Cardiac muscle cell (in vitro differentiated cells and primary cell): ENCODE data around the gene GLMP. TPM values are rescaled to one million over a fixed set of nuclear protein-coding genes. Genes with fewer than 3 reads are reported as not detected.
A peak's percentile ranks its signal among the peaks of the same experiment; 100 is the strongest.

Source experiments
- DNase-seq, 2 donors: peaks; one replicate each; pipeline versions ENCODE4 v3.0.0 to v3.0.0-alpha.2; 2010 to 2017; ENCODE audit warnings: low read depth in 1 of 2, low spot score in 1 of 2
- H3K27ac ChIP-seq: fragments of 200-600 bp; sonication (generic); 2 replicates; pipeline ENCODE4 v1.5.1; 2016
- H3K27me3 ChIP-seq: fragments of 200-600 bp; sonication (generic); 2 replicates; pipeline ENCODE4 v1.6.0; 2016; ENCODE audit warnings: control low read depth
- H3K36me3 ChIP-seq: fragments of 200-600 bp; sonication (generic); 2 replicates; pipeline ENCODE4 v1.5.1; 2016; ENCODE audit warnings: control low read depth
- H3K4me1 ChIP-seq: fragments of 200-600 bp; sonication (generic); 2 replicates; pipeline ENCODE4 v1.8.1; 2017; ENCODE audit warnings: low read depth, mild to moderate bottlenecking, mixed run types
- H3K4me3 ChIP-seq: fragments of 200-600 bp; sonication (generic); 2 replicates; pipeline ENCODE4 v1.5.1; 2016; ENCODE audit warnings: mild to moderate bottlenecking
- H3K9me3 ChIP-seq: fragments of 200-600 bp; sonication (generic); 2 replicates; pipeline ENCODE4 v1.5.1; 2017; ENCODE audit warnings: low read depth, mild to moderate bottlenecking, control low read depth
- CTCF ChIP-seq: IDR thresholded peaks from 2 replicates; pipeline ENCODE4 v1.5.1; 2012; ENCODE audit warnings: low read depth, mild to moderate bottlenecking, low read length
- polyA plus RNA-seq: library from polyadenylated mRNA; unstranded; fragments of >200 nt; fragmentation: Nextera tagmentation; extraction: Ambion mirVana; gene quantifications from 2 replicates; pipeline ENCODE4 v1.2.1, GENCODE V29; 2016
- total RNA-seq: library from RNA; depleted of rRNA; stranded (reverse); fragments of >200 nt; gene quantifications from 2 replicates; pipeline ENCODE4 v1.2.3, GENCODE V29; 2016

The GLMP gene
- total and polyA plus RNA-seq, 2 experiments from 2014 or later = 49.0 to 54.9 TPM

- peak in 1 of 2 donors; percentile 33 for DNase-seq
- Histone ChIP-seq H3K4me3 (no peak overlapping the region), H3K27me3 (no peaks in the 10 kb centered on the region), H3K4me1 (no peaks in the 10 kb centered on the region), H3K27ac (no peak overlapping the region), H3K36me3 (peaks cover 8% of the 10 kb centered on the region), H3K9me3 (no peaks in the 10 kb centered on the region)
- no peak for TF ChIP-seq CTCF
Measured at GRCh38 chr1:156245451-156246232, 49.8 kb downstream of the GLMP start.

- no peak for DNase-seq
- TF ChIP-seq CTCF = no peak
- no peaks in the 10 kb centered on the region for H3K9me3 ChIP-seq
- H3K4me1 ChIP-seq = no peaks in the 10 kb centered on the region
- H3K27me3 ChIP-seq = no peaks in the 10 kb centered on the region
- H3K27ac ChIP-seq = no peak overlapping the region
- H3K36me3 ChIP-seq = peaks cover 3% of the 10 kb centered on the region
- H3K4me3 ChIP-seq = no peak overlapping the region
Measured at GRCh38 chr1:156244712-156245111, 50.8 kb downstream of the GLMP start.

- Histone ChIP-seq H3K27me3 (no peaks in the 10 kb centered on the region), H3K27ac (no peak overlapping the region), H3K4me3 (no peak overlapping the region), H3K4me1 (no peaks in the 10 kb centered on the region), H3K9me3 (no peaks in the 10 kb centered on the region), H3K36me3 (peaks cover 1% of the 10 kb centered on the region)
- no peak for TF ChIP-seq CTCF
- no peak for DNase-seq
Measured at GRCh38 chr1:156244126-156244525, 51.4 kb downstream of the GLMP start.

- Histone ChIP-seq H3K4me3 (no peak overlapping the region), H3K27me3 (no peaks in the 10 kb centered on the region), H3K9me3 (no peaks in the 10 kb centered on the region), H3K36me3 (peaks cover 5% of the 10 kb centered on the region), H3K27ac (peak overlapping the region; percentile 9), H3K4me1 (no peaks in the 10 kb centered on the region)
- no peak for DNase-seq
- no peak for TF ChIP-seq CTCF
Measured at GRCh38 chr1:156242738-156243137, 52.7 kb downstream of the GLMP start.

Other genes with a start within 250 kb of the GLMP start
- gene UBQLN4, start 241.9 kb downstream of the GLMP start, total RNA-seq = 43.1 and 51.0 TPM in 2 replicates
- 29.2 and 38.5 TPM in 2 replicates for gene UBQLN4, start 241.9 kb downstream of the GLMP start, polyA plus RNA-seq
- 75.5 and 116 TPM in 2 replicates for gene LAMTOR2, start 240.9 kb downstream of the GLMP start, total RNA-seq
- 199 and 208 TPM in 2 replicates for gene LAMTOR2, start 240.9 kb downstream of the GLMP start, polyA plus RNA-seq
- 1.6 and 3.1 TPM in 2 replicates for gene RAB25, start 234.5 kb downstream of the GLMP start, total RNA-seq
- gene RAB25, start 234.5 kb downstream of the GLMP start, polyA plus RNA-seq = 2.1 and 2.4 TPM in 2 replicates
- 48.8 and 58.6 TPM in 2 replicates for gene MEX3A, start 213.2 kb downstream of the GLMP start, total RNA-seq
- gene MEX3A, start 213.2 kb downstream of the GLMP start, polyA plus RNA-seq = 17.2 and 24.8 TPM in 2 replicates
- 128 and 139 TPM in 2 replicates for gene LMNA, start 181.0 kb downstream of the GLMP start, total RNA-seq
- gene LMNA, start 181.0 kb downstream of the GLMP start, polyA plus RNA-seq = 99.4 and 149 TPM in 2 replicates
- gene SEMA4A, start 142.1 kb downstream of the GLMP start, total RNA-seq = 3.6 and 8.6 TPM in 2 replicates
- 0.65 and 2.9 TPM in 2 replicates for gene SEMA4A, start 142.1 kb downstream of the GLMP start, polyA plus RNA-seq
- gene SLC25A44, start 101.6 kb downstream of the GLMP start, total RNA-seq = 9.2 and 9.7 TPM in 2 replicates
- gene SLC25A44, start 101.6 kb downstream of the GLMP start, polyA plus RNA-seq = 13.8 and 18.1 TPM in 2 replicates
- 106 and 129 TPM in 2 replicates for gene PMF1, start 82.7 kb downstream of the GLMP start, total RNA-seq
- gene PMF1, start 82.7 kb downstream of the GLMP start, polyA plus RNA-seq = 133 and 151 TPM in 2 replicates
- gene BGLAP, start 53.5 kb downstream of the GLMP start, total RNA-seq = 0.51 and 0.67 TPM in 2 replicates
- gene BGLAP, start 53.5 kb downstream of the GLMP start, polyA plus RNA-seq = 0.32 and 1.8 TPM in 2 replicates
- gene PAQR6, start 47.6 kb downstream of the GLMP start, total RNA-seq = 34.5 and 35.7 TPM in 2 replicates
- 23.3 and 40.1 TPM in 2 replicates for gene PAQR6, start 47.6 kb downstream of the GLMP start, polyA plus RNA-seq
- 101 and 110 TPM in 2 replicates for gene SMG5, start 12.9 kb downstream of the GLMP start, total RNA-seq
- gene SMG5, start 12.9 kb downstream of the GLMP start, polyA plus RNA-seq = 79.5 and 95.5 TPM in 2 replicates
- gene TMEM79, start 11.4 kb downstream of the GLMP start, total RNA-seq = 2.6 and 4.0 TPM in 2 replicates
- gene TMEM79, start 11.4 kb downstream of the GLMP start, polyA plus RNA-seq = 3.0 and 4.6 TPM in 2 replicates
- 0.98 TPM in 1 of 2 replicates, not detected in the other for gene VHLL, start 3.6 kb upstream of the GLMP start, total RNA-seq
- gene VHLL, start 3.6 kb upstream of the GLMP start, polyA plus RNA-seq = 0.21 TPM in 1 of 2 replicates, not detected in the other
- 245 and 330 TPM in 2 replicates for gene CCT3, start 42.6 kb upstream of the GLMP start, total RNA-seq
- gene CCT3, start 42.6 kb upstream of the GLMP start, polyA plus RNA-seq = 282 and 287 TPM in 2 replicates
- not detected in 2 replicates for gene TSACC, start 42.8 kb upstream of the GLMP start, total RNA-seq
- gene TSACC, start 42.8 kb upstream of the GLMP start, polyA plus RNA-seq = 1.1 and 4.7 TPM in 2 replicates
- not detected in 2 replicates for gene RHBG, start 73.5 kb upstream of the GLMP start, total RNA-seq
- gene RHBG, start 73.5 kb upstream of the GLMP start, polyA plus RNA-seq = not detected in 2 replicates
- 35.9 and 64.6 TPM in 2 replicates for gene MEF2D, start 205.1 kb upstream of the GLMP start, total RNA-seq
- gene MEF2D, start 205.1 kb upstream of the GLMP start, polyA plus RNA-seq = 35.1 and 52.1 TPM in 2 replicates